Activated CD4-positive, alpha-beta T cell treated with anti-CD3 and anti-CD28 coated beads for 36 hours (primary cell): ENCODE data around the gene NEK6. TPM values are rescaled to one million over a fixed set of nuclear protein-coding genes. Genes with fewer than 3 reads are reported as not detected.
"Not testable (repeated sequence)": the region's sequence is repeated elsewhere in the genome, so short reads cannot be mapped to it uniquely, and the experiment has no call there.

Source experiments
- ATAC-seq: fragments of 200-7000 bp; cut with Tn5 transposase; one replicate; pipeline ENCODE4 v1.10.0; 2021; ENCODE audit warnings: mild to moderate bottlenecking, moderate library complexity
- CTCF ChIA-PET: fragments of 350-600 bp; sonication (Branson Sonifier 250); formaldehyde crosslinking; loops from one replicate; lab custom pipeline; 2021; ENCODE audit warnings: antibody characterized with exemption; lab: Charles Lee
- POLR2A ChIA-PET: fragments of 350-600 bp; sonication (Branson Sonifier 250); formaldehyde crosslinking; loops from one replicate; lab custom pipeline; 2021; ENCODE audit warnings: antibody characterized with exemption, inconsistent platforms; lab: Charles Lee
- DNase-seq: peaks from one replicate; pipeline ENCODE4 v3.0.0-alpha.2; 2020
- H3K27ac Mint-ChIP-seq: one replicate; pipeline ENCODE4 v1.8.0; 2021; ENCODE audit warnings: mixed read lengths
- H3K27me3 Mint-ChIP-seq: one replicate; pipeline ENCODE4 v1.8.0; 2021; ENCODE audit warnings: mixed read lengths
- H3K36me3 Mint-ChIP-seq: one replicate; pipeline ENCODE4 v1.8.0; 2021; ENCODE audit warnings: low read depth, mixed read lengths
- H3K4me1 Mint-ChIP-seq: one replicate; pipeline ENCODE4 v1.8.0; 2021; ENCODE audit warnings: mixed read lengths
- H3K4me3 Mint-ChIP-seq: one replicate; pipeline ENCODE4 v1.8.0; 2021; ENCODE audit warnings: mild to moderate bottlenecking, moderate library complexity, mixed read lengths
- H3K9me3 Mint-ChIP-seq: one replicate; pipeline ENCODE4 v1.8.0; 2021; ENCODE audit warnings: low read depth, mixed read lengths
- intact Hi-C, 2 experiments: fragments of 100-400 bp; cut with DNase I in 1 of 2; cut with micrococcal nuclease in 1 of 2; formaldehyde crosslinking; loops; one replicate each; pipeline versions ENCODE4 v1.14.2 to v1.15.1; 2022 to 2024; cut with DNase I, micrococcal nuclease
- total RNA-seq, 2 experiments: library from RNA; stranded (reverse); gene quantifications; one replicate each; pipeline ENCODE4 v1.2.3, GENCODE V29; 2021

Gene NEK6
- total RNA-seq, 2 experiments from 2014 or later: 6.4 to 10.1 TPM

DNA sequence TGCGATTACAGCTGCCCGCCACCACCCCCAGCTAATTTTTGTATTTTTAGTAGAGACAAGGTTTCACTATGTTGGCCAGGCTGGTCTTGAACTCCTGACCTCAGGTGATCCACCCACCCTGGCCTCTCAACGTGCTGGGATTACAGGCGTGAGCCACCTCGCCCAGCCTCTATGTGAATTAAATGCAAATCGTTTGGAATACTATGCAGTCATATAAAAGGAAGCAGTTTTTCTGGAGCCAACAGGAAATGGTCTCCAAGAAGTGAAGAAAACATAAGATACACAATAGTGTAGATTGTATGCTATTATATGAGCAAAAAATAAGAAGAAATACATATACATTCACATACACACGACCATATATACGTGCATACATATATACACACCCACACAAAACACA lies 4.9 kb upstream of the NEK6 start:
- POLR2A ChIA-PET, H3K9me3 Mint-ChIP-seq, H3K27ac Mint-ChIP-seq, H3K36me3 Mint-ChIP-seq, ATAC-seq, CTCF ChIA-PET, H3K4me3 Mint-ChIP-seq, DNase-seq: not testable (repeated sequence)
- Mint-ChIP-seq H3K27me3 (peaks cover 29% of the 10 kb centered on the region), H3K4me1 (peaks cover 27% of the 10 kb centered on the region)
- intact Hi-C loops: loop anchor here in 1 of 2 experiments (5.0 kb wide), 2 partner anchors 34 to 51 kb away; no protein-coding TSS in a partner anchor

DNA sequence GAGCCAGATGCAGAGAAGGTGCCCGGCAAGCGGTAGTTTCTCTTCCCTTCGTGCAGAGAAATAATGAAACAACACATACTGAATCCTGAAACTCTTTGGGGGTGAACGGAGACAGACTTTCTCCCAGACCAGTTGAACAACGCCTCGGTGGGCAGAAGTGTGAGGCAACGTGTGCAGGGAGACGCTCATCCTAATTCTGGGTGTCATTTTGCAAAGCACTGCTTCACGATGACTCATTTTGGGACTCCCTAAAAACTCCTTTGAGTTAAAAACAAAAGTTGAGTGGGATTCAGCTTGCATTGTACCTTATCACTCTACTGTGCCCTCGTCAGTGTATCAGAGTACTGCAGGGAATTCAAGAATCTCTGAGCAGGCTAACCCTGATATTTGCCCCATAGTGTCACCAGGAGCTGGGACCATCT lies 3.5 kb upstream of the NEK6 start:
- ChIA-PET CTCF (no interaction called here), POLR2A (no interaction called here)
- peak; percentile 91 for ATAC-seq
- Mint-ChIP-seq H3K4me3 (no peak overlapping the region), H3K27ac (no peak overlapping the region), H3K4me1 (peaks cover 34% of the 10 kb centered on the region), H3K27me3 (peaks cover 38% of the 10 kb centered on the region), H3K9me3 (no peaks in the 10 kb centered on the region), H3K36me3 (peaks cover 2% of the 10 kb centered on the region)
- intact Hi-C loops: loop anchor here (1.0 to 5.0 kb wide), 8 partner anchors 32 to 128 kb away; no protein-coding TSS in a partner anchor
- DNase-seq: peak; percentile 80

DNA sequence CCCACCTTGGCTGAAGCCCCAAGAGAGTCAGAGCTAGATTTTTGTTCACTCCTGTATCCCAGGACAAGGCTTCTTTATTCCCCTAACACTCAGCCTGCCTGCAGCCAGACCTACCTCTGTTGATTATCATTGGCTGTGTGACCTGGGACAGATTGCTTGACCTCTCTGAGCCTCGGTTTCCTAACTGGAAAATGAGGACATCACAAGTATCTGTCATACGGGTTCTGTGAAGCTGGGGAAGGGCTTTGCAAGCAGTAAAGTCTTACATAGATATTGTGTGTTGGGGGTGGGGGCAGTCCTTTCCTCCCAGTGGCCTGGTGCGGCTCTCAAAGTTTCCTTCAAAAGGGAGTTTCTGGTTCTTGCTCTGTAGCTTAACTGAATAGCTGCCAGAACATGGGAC lies 2.5 kb upstream of the NEK6 start:
- POLR2A ChIA-PET: no interaction called here
- DNase-seq (no peak), ATAC-seq (no peak)
- intact Hi-C loops: loop anchor here (2.0 kb wide), 3 partner anchors 38 to 128 kb away; no protein-coding TSS in a partner anchor
- Mint-ChIP-seq H3K36me3 (peaks cover 2% of the 10 kb centered on the region), H3K4me3 (no peak overlapping the region), H3K9me3 (no peaks in the 10 kb centered on the region), H3K27ac (no peak overlapping the region), H3K4me1 (peaks cover 36% of the 10 kb centered on the region), H3K27me3 (peaks cover 41% of the 10 kb centered on the region)
- CTCF ChIA-PET: interaction anchor here (0.5 kb wide), 1 partner anchor 12 kb away, joined by 4 read pairs; no protein-coding TSS in a partner anchor

DNA sequence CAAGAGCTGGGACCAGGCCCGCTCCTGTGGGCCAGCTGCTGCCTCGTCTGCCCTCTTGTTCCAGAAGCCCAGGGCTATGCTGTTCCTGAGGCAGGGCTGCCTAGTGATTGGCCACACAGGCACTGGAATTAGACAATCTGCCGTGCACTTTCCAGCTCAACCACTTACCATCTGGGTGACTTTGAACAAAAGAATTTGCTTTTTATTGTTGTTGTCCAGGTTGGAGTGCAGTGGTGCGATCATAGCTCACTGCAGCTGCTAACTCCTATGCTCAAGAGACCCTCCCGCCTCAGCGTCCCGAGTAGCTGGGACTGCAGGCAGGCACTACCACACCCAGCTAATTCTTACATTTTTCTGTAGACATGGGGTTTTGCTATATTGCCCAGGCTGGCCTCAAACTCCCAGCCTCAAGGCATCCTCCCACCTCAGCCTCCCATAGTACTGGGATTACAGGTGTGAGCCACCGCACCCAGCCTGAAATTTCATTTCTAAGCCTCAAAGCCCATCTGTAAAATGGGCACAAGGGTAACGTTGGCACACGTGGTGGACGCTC lies 1.2 kb upstream of the NEK6 start:
- Mint-ChIP-seq H3K36me3 (peaks cover 2% of the 10 kb centered on the region), H3K9me3 (no peaks in the 10 kb centered on the region), H3K4me1 (peaks cover 38% of the 10 kb centered on the region), H3K27ac (no peak overlapping the region), H3K27me3 (peaks cover 50% of the 10 kb centered on the region), H3K4me3 (peak overlapping the region; percentile 77)
- DNase-seq: no peak
- ChIA-PET POLR2A (no interaction called here), CTCF (interaction anchor here (0.6 to 0.9 kb wide), 3 partner anchors 11 to 158 kb away, joined by 3 to 4 read pairs (median 3); no protein-coding TSS in a partner anchor)
- intact Hi-C loops: no loop called here
- ATAC-seq: no peak

DNA sequence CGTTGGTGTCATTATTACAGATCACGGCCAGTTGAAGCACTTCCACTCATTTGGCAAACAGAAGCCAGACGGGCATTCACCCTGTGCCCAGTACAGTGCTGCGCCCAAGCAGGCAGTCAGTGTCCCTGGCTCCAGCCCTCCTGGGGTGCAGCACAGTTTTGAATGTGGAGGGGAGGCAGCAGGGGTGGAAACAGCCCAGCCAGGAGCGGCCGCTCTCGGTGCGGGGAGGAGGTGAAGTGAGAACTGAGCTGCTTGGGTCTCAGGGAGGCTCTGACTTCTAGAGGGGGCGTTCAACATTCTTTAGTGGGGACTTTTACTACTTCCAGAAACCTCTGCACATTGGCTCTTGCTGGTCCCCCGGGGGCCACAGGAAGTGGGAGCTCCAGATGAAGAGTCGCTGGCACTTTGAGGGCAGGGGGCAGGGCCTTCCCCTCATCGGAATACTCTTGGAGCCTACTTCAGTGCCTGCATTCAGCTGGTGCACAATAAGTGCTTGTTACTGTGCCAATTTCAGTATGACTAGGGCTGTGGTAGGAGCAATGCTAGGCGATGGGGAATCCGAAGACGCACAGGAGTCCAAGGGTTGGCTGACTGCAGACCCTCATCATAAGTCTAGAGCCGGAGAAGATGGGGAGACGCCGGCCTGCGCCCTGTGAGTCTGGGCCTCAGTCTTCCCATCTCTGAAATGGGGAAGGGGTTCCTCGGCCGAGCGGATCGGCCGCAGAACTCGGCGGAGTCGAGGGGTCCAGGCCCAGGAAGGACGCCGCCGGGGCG lies 492 bp upstream of the NEK6 start:
- POLR2A ChIA-PET: no interaction called here
- Mint-ChIP-seq H3K27me3 (peaks cover 50% of the 10 kb centered on the region), H3K4me3 (peak overlapping the region; percentile 77), H3K27ac (peak overlapping the region; percentile 85), H3K9me3 (no peaks in the 10 kb centered on the region), H3K4me1 (peaks cover 38% of the 10 kb centered on the region), H3K36me3 (peaks cover 2% of the 10 kb centered on the region)
- intact Hi-C loops: no loop called here
- CTCF ChIA-PET: interaction anchor here (0.6 kb wide), 1 partner anchor 15 kb away, joined by 3 read pairs; no protein-coding TSS in a partner anchor
- DNase-seq (peak; percentile 13), ATAC-seq (no peak)

DNA sequence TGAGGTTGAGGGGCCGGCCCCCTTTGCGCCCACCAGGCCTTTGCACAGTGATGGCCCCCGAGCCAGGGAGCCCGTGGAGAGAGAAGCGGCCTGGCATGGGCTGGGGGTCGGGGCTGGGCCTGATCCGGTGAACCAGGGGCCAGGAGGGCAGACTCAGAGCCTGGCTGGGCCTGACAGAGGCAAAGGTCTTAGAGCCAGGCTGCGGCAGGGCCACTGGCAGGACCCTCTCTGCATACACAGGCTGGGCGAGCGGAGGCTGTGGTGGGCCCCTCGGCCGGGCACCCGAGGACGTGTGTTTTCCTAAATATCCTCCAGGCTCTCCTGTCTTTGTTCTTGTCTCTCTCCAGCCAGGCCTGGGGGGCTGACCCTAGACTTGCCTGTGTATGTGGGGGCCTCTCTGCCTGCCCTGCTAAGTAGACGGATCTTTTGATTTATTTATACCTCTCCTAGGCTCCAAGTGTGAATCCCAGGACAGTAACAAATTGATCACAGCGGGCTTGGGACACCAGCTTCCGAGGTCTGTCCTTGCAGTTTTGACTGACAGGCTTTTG lies 933 bp downstream of the NEK6 start:
- ATAC-seq: no peak
- ChIA-PET POLR2A (no interaction called here), CTCF (interaction anchor here (0.8 kb wide), 1 partner anchor 41 kb away, joined by 4 read pairs; no protein-coding TSS in a partner anchor)
- H3K36me3 Mint-ChIP-seq: peaks cover 2% of the 10 kb centered on the region
- peak overlapping the region; percentile 79 for H3K4me3 Mint-ChIP-seq
- H3K9me3 Mint-ChIP-seq: no peaks in the 10 kb centered on the region
- intact Hi-C loops: no loop called here
- H3K27ac Mint-ChIP-seq: peak overlapping the region; percentile 80
- DNase-seq: no peak
- H3K27me3 Mint-ChIP-seq: peaks cover 54% of the 10 kb centered on the region
- peaks cover 37% of the 10 kb centered on the region for H3K4me1 Mint-ChIP-seq

DNA sequence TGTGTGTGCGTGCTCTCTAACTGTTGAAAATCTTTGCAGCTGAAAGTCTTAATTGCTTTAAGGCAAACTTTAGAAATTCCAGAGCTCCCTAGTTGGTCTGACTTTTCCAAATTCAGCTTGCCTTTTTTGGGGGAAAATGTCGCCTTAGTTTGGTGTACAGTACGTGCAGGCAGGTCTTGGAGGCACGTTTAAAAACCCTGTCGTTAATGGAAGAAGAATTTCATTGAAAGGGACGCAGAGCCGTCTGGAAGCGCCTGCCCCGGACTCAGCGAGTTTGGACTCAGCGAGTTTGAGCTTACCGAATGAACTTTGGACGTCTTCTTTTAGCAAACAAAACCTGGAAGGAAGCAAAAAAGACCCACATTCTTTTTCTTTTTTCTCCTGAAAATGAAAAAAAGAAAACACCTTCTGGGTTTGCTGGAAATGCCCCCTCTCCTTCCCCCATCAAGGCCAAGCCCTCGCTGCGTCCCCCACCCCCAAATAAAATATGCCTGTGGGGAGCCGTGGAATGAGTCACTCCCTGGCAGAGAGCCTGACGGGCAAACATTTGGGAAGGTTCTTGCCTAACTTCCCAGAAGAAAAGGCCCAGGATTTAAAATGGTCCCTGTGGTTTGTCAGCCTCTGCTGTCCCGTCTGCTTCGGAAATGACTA lies 1.5 kb downstream of the NEK6 start:
- intact Hi-C loops: no loop called here
- POLR2A ChIA-PET: no interaction called here
- CTCF ChIA-PET: interaction anchor here (0.8 kb wide), 1 partner anchor 42 kb away, joined by 4 read pairs; no protein-coding TSS in a partner anchor
- Mint-ChIP-seq H3K27me3 (peaks cover 52% of the 10 kb centered on the region), H3K27ac (no peak overlapping the region), H3K4me1 (peaks cover 31% of the 10 kb centered on the region), H3K9me3 (no peaks in the 10 kb centered on the region), H3K4me3 (peak overlapping the region; percentile 79), H3K36me3 (peaks cover 2% of the 10 kb centered on the region)
- ATAC-seq: no peak
- no peak for DNase-seq

DNA sequence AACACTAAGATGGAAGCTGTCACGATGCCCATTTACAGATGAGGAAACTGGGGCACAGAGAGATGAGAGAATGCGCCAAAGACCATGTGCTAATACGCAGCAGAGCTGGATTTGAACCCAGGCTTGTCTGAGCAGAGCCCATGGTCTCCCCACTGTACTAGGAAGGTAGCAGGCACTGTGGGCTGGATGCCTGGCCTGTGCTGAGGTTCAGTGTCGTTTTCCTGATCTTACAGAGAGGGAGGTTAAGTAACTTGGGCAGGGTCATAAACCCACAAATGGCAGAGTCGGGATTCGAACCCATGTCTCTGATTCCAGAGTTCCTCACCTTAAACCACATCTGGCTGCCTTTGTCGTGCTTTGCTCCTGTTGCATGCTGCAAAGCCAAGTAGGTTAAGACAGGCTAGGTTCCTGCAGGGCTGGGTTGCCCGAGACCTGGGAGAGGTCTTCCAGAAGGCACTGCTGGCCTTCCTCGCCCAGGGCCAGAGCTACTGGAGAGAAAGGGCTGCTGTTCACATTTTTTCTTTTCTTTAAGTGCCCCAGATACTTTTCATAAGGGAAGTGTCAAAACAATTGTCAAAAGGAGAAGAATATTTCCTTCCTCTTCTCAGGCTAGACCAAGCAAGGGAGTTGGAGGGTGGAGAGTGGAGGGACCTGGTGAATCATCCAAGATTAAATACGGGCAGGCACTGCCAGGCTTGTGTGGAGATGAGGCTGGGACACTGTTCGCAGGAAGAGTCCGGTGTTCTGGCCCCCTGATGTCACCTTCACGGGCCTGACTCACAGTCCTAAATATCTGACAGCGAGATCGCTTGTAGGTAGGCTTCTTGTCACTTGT lies 3.2 kb downstream of the NEK6 start:
- Mint-ChIP-seq H3K36me3 (peaks cover 2% of the 10 kb centered on the region), H3K4me3 (no peak overlapping the region), H3K4me1 (peaks cover 20% of the 10 kb centered on the region), H3K27me3 (peaks cover 45% of the 10 kb centered on the region), H3K27ac (no peak overlapping the region), H3K9me3 (no peaks in the 10 kb centered on the region)
- ATAC-seq: peak; percentile 23
- no peak for DNase-seq
- ChIA-PET POLR2A (interaction anchor here (0.5 kb wide), 1 partner anchor 650 kb away, joined by 3 read pairs; no protein-coding TSS in a partner anchor), CTCF (no interaction called here)
- intact Hi-C loops: no loop called here

DNA sequence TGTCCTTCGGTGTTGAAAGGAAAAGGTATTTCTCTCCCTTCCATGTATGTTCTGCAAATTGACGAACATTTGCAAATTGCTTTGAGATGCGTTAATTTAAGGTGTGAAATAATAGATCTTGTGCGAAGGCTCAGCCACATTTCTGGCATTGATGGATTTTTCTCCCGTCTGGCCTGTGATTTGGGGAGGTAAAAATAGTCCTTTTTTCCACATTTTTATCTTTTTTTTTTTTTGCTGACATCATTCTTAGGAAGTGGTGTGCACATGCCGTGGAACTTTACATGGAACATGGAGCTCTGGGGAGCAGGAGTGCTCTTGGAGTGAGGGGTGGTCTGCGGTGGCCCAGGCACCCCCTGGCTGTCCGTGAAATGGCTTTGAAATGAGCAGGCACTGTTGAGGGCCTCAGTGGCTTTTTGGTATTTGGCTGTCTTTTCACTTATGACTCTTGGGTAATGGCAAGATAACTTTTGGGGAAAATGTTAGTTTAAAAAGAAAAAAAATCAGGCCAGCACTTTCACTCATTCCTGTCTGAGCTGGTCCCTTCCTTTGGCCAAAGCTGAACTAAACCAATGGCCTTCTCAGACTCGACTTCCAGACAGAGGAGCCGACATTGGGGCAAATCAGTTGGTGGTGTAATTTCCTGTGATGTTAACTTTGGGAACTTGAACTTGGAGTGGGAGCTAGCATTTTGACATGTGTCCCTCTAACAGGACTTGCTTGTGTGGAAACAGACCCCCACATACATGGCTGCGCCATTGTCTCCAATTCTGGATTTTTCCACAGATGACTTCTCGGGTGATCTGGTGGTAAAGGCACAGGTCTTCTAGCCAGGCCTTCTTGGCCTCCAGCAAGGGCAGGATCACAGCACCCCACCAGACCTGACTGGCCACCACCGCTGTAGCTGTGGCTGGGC lies 4.2 kb downstream of the NEK6 start:
- H3K4me3 Mint-ChIP-seq: no peak overlapping the region
- peaks cover 37% of the 10 kb centered on the region for H3K27me3 Mint-ChIP-seq
- no peaks in the 10 kb centered on the region for H3K9me3 Mint-ChIP-seq
- peaks cover 2% of the 10 kb centered on the region for H3K36me3 Mint-ChIP-seq
- ATAC-seq: no peak
- H3K27ac Mint-ChIP-seq: no peak overlapping the region
- CTCF ChIA-PET: no interaction called here
- POLR2A ChIA-PET: interaction anchor here (0.5 kb wide), 1 partner anchor 651 kb away, joined by 3 read pairs; no protein-coding TSS in a partner anchor
- no peak for DNase-seq
- intact Hi-C loops: no loop called here
- peaks cover 19% of the 10 kb centered on the region for H3K4me1 Mint-ChIP-seq

DNA sequence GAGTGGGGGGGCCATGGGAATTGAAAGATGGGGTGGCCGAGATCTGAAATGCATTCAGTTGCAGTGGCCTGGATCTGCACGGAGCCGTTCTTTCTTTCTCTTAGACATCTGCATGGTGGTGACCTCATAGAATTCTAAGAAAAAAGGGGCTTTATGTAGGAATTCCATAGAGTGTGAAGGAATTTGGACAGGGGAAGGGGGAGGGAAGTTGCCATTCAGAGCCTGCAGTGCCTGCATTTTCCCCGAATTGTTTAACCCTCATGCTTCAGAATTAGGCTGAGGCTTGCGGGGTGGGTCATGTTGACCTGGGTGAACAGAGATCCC lies 4.9 kb downstream of the NEK6 start:
- peaks cover 2% of the 10 kb centered on the region for H3K36me3 Mint-ChIP-seq
- H3K4me1 Mint-ChIP-seq: peaks cover 13% of the 10 kb centered on the region
- intact Hi-C loops: no loop called here
- no peak overlapping the region for H3K27ac Mint-ChIP-seq
- ChIA-PET POLR2A (no interaction called here), CTCF (no interaction called here)
- peaks cover 32% of the 10 kb centered on the region for H3K27me3 Mint-ChIP-seq
- no peak for DNase-seq
- no peak overlapping the region for H3K4me3 Mint-ChIP-seq
- H3K9me3 Mint-ChIP-seq: no peaks in the 10 kb centered on the region
- ATAC-seq: no peak
